Ureter (tissue), 1 donor: ENCODE measurements around the gene AFG1L. TPM values are rescaled to one million over a fixed set of nuclear protein-coding genes. Genes with fewer than 3 reads are reported as not detected.
"Not testable (repeated sequence)": the region's sequence is repeated elsewhere in the genome, so short reads cannot be mapped to it uniquely, and the experiment has no call there.

Experiments used
- DNase-seq: peaks from one replicate; pipeline ENCODE4 v3.0.0-alpha.2; 2020; ENCODE audit warnings: low spot score
- total RNA-seq: library from RNA; stranded (reverse); gene quantifications from one replicate; pipeline ENCODE4 v1.2.4, GENCODE V29; 2023
- donor health status: DM: yes; HTN: yes; CAD: no.

The AFG1L gene
- total RNA-seq = 14.5 TPM

DNA sequence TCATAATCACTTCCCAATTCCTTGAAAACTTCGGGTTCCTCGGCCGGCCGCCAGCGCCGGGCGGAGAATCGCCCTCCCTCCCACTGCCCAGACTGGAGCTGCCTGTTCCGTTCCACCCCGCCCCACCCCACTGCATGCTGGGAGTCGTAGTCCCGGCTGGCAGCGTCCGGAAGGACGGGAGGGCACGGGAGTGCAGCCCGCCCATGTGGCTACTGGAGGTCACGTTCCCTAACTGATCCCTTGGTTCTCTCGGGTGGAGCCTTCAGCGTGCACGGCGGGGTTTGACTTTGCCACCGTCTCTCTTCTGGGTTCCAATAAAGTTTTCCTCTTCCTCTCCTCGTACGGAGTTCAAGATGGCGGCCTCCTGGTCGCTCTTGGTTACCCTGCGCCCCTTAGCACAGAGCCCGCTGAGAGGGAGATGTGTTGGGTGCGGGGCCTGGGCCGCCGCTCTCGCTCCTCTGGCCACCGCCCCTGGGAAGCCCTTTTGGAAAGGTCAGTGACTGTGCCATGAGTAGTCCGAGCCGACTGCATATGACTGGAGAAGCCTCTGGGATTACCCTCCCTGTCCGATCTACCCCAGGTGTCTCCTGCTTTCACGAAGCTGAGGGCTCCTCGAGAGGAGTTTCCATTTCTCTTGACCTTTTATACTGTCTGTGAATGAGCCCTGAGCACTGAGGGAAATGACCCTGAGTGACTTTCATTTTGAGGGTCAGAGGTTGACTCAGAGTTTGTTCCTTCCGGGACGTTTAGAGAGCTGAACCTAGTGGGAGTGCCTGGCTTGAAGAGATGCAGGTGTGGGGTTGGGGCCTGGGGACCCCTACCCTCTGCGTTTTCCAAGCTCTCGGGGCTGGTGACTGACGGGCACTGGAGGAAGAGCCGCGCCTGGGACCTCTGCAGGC lies at the start of gene AFG1L:
AFG1L (plus strand) TSS at position 328 of the 899 bp plus-strand sequence; CDS start at position 354, 26 bp downstream.
- peak; percentile 95 for DNase-seq

DNA sequence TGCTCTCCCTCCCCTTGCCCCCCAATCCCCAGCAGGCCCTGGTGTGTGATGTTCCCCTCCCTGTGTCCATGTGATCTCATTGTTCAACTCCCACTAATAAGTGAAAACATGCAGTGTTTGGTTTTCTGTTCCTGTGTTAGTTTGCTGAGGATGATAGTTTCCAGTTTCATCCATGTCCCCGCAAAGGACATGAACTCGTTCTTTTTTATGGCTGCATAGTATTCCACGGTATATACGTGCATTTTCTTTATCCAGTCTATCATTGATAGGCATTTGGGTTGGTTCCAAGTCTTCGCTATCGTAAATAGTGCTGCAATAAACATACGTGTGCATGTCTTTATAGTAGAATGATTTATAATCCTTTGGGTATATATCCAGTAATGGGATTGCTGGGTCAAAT lies 49.8 kb upstream of the AFG1L start:
- not testable (repeated sequence) for DNase-seq

DNA sequence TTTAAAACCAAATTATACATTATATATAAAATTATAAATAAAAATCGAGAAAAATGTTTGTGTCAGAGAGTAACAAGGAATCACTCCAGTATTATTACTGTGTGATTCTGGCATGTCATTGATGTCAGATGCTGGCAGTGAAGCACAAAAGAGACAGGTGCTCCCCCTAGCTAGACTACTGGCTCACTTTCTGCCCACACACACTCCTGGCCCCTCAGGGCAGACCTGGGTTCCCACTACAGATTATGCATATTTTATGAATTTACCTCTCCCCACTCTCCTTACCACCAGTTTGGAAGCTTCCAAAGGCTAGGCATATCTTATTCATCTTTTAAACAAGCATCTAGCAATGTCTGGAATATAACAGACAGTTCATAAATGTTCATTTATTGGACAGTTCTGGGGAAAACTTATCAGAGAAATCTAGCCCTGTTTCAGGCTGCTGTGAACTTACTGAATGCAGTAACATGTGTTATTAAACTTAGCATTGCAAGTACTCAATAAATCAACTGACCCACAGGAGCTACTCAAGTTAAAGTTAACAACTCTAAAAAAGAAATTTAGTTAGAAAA lies 46.8 kb upstream of the AFG1L start:
- no peak for DNase-seq

DNA sequence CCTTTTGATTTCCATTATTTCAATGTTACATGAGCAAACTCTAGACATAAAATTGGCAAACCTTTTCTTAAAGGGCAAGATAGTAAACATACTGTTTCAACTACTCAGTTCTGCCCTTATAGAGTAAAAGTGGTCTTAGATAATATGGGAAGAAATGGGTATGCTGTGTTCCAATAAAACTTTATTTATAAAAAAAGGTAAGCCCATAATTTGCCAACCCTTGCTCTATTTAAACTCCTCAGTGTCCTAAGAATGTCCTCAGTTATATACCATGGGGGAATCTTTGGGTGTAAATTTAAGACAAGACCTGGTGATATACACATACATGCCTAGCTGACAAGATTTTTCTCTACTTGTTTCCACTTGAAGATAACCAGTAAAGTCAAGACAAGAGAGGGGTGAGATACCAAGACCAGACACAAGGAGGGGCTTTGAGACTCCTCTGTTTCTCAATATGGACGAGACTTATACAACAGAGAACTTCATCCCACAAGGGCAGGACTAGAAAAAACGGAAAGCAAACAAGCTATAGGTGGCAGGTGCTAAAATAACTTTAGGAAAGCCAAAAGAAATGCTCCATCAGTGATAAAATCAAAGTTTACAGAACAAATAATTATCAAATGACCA lies 44.5 kb upstream of the AFG1L start:
- no peak for DNase-seq

DNA sequence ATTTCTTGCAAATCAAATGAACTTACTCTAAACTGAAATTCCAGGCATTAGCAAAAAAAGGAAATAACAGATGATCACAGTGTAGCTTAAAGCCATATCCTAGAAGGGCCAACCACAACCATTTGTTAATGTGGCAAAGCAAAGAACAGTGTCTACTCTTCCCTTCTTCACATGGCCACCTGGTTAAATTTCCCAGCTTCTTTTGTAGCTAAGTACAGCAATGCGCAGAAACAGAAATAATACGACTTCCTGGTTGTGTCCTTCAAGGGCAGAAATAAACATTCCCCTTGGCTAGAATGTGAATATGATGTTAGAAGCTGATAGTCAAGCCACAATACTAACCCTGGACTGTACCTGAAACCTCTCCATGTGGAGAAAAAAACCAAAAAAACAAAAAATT lies 43.6 kb upstream of the AFG1L start:
- no peak for DNase-seq

DNA sequence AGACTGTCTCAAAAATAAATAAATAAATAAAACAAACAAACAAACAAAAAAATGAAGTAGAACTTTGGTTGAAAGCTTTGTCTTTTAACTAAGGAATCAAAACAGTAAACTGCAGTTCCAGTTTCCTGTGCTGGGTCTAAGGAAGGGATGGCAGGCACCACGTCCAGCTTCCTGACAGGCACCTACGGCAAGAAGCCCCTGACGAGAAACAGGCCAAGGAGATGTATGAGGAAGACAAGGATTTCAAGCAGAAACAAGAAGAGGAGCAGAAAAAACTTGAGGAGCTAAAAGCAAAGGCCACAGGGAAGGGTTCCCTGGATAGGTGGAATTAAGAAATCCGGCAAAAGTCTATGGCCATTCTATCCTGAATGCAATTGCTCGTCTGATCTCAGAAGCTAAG lies 42.8 kb upstream of the AFG1L start:
- DNase-seq = no peak

DNA sequence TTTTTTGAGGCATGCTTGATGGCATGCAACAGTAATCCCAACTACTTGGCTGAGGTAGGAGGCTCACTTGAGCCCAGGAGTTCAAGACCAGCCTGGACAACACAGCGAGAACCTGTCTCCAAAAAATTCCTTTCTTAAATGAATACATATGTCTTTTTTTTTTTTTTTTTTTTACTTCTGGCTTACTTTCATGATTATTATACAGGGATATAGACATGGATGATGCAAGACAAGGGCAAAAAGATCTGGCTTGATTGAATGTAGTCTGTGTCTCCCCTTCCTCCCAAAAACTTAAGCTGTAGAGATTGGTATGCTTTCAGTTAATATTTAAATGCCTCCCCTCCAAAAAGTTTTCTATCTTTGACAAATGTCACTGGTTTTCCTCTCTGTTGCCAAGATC lies 41.6 kb upstream of the AFG1L start:
- no peak for DNase-seq

DNA sequence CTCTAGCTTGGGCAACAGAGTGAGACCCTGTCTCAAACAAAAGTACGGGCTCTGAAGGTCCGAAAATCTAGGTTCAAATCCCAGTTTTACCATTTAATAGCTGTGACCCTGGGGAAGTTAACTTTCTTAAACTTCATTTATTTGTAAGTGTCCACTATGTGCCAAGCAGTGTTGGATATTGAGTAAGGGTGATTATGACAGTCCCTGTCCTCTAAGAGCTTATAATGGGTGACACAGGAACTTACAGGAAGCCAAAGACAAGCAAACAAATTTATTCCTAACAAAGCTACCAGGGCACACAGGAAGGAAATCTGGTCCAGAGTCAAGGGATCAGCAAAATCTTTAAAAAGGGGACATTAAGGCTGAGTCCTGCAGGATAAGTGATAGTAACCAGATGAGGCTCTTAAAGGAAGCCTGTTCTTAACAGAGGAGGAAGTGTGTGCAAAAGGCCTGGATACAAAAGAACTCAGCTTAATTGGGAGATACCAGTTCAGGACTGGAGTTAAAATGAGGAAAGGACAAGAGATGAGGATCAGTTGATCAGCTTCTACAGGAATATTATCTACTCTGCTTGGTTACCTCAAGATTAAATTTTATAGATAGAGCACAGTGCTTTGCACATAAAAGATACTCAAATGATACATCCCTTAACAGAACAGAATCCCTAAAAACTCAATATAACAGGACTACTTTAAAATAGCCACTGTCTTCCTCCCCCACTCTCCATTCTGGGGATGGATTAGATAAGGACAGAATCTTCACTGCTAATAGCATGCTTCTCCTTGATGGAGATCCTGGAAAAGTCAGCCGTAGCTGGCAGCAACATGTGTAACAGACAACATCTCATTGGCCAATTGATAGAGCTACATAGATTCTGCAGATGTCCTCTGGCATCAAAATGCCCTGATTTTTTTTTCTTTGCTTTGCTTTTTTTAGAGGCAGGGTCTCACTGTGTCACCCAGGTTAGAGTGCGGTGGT lies 40.1 kb upstream of the AFG1L start:
- DNase-seq = no peak

DNA sequence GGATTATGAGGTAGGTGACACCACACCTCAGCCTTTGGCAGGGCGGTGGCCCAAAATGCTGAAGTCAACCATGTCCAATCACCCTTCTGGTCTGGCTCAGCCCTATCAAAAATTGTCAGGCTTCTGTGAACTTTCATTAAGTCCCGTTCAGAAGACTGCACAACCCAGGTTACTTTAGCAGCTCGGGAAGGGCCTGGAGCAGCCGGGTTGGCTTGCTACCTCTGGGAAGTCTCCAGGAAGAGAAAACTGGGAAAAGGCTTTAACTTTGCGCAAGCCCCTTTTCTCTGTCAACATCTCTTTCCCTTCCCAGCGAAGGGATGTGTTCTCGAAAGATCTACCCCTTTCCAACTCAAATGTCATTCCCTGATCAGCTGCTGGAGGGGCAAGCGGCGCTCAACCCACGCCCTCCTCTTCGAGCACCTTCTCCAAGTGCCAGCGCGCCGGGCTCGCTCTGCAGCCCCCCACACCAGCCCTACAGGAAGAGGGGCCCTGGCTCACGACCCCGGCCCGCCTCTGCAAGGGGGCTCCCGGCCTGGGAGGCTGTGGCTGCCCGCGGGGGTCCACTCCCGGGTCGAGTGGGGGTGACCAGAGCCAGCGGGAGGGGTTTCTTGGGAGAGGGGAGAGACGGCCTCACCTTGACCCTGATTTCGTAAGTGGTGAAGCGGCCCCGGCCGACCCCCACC lies 34.6 kb upstream of the AFG1L start:
- no peak for DNase-seq

DNA sequence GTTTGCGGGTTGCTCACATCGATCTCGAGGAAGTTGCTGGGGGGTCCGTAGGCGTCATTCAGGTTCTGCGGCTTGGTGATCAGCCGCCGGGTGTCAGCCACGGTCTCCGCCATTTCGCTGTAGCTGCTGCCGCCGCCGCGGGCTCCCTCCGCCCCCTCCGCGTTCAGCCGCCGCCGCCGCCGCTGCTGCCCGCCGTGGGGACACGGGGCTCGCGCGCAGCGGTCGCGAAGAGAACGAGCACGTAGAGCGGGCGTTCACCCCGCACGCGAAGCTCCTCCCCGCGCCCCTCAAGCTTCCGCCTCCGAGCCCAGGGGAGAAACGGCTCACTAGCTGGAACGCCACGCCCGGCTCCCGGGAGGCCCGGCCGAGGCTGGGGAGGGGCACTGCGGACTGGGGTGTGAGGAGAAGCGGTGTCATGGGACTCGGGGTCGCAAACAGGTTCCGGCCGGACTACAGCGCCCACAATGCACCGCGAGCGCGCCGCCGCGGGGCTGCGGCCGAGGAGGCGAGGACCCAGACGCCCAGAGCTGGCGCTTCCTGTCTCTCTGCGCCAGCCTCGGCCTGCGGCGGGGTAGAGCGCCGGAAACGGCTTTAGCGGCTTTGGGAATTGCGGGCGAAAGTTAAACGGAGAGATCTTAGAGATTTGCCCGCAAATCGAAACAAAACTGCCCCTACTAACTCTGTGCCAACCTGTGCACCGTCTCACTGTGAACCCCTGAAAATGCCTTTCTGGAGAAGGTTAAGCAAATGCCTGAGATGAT lies 33.9 kb upstream of the AFG1L start, which contains the start of gene SNX3:
SNX3 (minus strand) TSS at position 232 of the 761 bp plus-strand sequence; CDS start at position 113, 119 bp downstream.
- peak; percentile 95 for DNase-seq

DNA sequence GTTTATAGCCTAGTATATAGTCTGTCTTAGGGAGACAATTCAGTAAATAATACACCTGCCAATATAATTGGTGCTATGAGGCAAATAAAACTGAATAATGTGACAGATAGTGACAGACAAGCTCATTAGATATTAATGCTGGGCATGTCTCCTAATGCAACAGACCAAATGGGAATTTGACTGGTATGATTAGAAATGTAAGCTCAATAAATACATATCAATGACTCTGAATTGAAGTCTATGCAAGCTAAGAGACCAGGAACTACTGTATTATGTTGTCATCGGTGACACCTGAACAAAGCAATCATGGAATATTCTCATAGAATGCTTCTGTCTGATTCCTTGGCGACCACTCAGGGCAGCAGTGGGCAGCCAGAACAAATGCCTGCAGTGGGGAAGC lies 31.5 kb upstream of the AFG1L start:
- no peak for DNase-seq

DNA sequence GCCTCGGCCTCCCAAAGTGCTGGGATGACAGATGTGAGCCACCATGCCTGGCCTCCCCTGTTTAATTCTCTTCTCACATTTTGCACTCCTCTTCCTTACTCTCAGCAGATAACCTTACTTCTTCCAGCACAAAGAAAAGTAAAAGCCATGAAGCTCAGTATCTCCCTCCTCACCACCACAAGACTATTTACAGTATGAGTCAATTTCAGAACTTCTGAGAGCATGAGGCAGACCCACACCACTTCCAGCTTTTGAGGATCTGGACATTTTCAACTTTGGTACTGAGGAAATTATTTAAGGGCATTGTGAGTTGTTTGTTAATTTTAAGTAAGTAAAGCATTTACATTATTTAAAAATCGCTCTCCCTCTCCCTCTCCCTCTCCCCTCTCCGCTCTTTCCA lies 26.0 kb upstream of the AFG1L start:
- no peak for DNase-seq

DNA sequence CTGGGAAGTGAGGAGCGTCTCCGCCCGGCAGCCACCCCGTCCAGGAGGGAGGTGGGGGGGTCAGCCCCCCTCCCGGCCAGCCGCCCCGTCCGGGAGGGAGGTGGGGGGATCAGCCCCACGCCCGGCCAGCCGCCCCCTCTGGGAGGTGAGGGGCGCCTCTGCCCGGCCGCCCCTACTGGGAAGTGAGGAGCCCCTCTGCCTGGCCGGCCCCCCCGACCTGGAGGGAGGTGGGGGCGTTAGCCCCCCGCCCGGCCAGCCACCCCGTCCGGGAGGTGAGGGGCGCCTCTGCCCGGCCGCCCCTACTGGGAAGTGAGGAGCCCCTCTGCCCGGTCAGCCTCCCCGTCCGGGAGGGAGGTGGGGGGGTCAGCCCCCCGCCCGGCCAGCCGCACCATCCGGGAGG lies 24.9 kb upstream of the AFG1L start:
- not testable (repeated sequence) for DNase-seq

DNA sequence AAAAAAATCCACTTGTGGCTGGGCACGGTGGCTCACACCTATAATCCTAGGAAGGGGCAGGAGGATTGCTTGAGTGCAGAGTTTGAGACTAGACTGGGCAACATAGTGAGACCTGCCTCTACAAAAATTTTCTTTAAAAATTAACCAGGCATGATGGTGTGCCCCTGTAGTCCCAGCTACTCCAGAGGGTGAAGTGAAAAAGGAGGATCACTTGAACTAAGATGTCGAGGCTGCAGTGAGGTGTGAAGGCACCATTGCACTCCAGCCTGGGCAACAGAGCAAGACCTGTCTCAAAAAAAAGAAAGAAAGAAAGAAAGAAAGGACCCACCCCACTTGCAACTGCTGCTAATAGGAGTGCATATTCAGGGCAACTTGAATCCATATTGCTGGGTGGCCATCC lies 20.3 kb upstream of the AFG1L start:
- DNase-seq = no peak

DNA sequence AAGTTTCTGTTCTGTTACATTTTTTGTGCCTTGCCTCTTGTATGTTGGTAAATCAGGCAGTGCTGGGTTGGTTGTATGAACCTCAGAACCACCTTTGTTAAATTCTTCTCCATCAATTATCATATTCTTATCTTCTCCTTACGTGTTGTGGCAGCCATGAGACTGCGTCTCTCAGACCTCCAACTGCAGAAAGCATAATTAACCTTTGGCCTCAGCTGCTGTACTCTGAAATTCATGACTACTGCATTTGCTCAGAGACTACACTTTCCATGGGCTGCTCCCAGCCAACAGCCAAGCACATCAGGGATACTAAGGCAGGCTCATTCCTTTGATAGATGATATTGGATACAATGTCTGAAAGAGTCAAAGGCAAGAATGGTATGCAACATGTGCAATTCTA lies 18.9 kb upstream of the AFG1L start:
- DNase-seq = no peak

DNA sequence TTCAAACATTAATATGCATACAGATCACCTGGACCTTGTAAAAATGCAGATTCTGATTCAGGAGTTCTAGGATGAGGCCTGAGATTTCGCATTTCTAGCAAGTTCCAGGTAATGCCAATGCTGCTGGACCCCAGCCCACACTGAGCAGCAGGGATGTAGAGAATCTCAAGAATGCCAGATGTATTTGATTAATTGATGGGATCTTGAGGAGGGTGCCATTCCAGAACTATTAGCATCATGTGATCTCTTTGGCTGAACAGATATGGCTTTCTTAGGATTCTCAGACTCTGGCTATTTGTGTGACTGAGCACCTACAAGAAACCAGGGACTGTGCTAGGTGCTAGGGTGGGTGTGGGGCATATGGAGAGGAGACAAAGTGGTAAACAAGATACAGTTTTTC lies 17.6 kb upstream of the AFG1L start:
- no peak for DNase-seq

DNA sequence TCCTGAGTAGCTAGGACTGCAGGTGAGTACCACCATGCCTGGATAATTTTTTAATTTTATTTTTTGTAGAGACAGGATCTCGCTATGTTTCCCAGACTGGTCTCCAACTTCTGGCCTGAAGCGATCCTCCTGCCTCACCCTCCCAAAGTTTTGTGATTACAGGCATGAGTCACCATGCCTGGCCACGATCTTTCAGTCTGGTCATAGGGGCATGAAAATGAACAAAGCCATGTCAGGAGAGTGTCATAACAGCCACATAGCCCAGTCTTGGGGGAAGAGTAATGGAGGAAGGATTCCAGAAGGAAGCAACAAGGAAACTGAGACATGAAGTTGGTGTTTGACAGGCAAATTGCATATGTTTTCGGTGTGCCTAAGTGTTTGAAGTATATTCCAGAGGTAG lies 17.0 kb upstream of the AFG1L start:
- no peak for DNase-seq

DNA sequence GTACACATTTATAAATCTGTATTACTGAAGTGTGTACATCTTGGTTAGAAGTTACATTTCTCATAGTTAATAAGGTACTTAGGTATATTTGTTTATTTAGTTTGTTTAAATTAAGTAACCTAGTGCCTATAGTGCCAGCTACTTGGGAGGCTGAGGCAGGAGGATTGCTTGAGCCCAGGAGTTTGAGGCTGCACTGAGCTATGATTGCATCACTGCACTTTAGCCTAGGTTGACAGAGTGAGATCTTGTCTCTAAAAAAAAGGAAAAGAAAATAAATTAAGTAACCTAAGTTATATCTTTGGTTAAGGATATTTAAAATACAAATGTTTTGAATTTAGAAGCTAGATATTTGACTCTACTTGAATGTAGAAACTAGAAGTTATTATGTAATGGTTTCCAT lies 9.5 kb upstream of the AFG1L start:
- DNase-seq = no peak

DNA sequence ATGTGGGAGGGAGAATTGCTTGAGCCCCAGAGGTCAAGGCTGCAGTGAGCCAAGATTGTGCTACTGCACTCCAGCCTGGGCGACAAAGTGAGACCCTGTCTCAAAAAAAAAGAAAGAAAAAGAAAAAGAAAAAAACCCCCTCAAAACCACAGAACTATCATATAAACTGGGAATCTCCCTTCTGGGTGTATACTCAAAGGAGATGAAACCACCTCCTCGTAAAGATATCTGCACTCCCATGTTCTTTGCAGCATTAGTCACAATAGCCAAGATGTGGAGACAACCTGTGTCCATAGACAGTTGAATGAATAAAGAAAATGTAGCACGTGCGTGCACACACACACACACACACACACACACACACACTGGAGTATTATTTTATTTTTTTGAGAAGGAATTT lies 8.5 kb upstream of the AFG1L start:
- DNase-seq = no peak

DNA sequence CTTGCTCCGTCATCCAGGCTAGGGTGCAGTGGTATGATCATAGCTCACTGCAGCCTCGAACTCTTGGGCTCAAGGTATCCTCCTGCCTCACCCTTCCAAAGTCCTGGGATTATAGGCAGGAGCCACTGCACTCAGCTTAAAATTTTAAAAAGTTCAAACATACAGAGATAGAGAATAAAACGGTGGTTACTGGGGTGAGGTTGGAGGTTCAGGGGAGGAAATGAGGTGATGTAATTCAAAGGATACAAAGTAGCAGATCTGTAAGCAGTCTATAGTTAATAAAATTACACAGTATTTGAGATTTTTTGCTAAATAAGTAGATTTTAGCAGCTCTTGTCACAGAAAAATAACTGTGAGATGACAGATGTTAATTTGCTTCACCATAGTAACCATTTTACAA lies 7.5 kb upstream of the AFG1L start:
- no peak for DNase-seq
